22Rv1 (cell line): ENCODE data around the gene LRMDA.

Experiments used
- H3K27ac ChIP-seq: fragments of 450-650 bp; 2 replicates; pipeline ENCODE4 v1.5.1; 2017
- ZFX ChIP-seq: fragments of 450-650 bp; IDR thresholded peaks from 2 replicates; pipeline ENCODE4 v1.6.1; 2017; ENCODE audit warnings: antibody characterized with exemption, borderline replicate concordance
- TF ChIP-seq, protein P1 (sequence below): fragments of 450-650 bp; IDR thresholded peaks from 2 replicates; pipeline ENCODE4 v1.5.1; 2017; ENCODE audit warnings: mild to moderate bottlenecking

LRMDA gene

DNA sequence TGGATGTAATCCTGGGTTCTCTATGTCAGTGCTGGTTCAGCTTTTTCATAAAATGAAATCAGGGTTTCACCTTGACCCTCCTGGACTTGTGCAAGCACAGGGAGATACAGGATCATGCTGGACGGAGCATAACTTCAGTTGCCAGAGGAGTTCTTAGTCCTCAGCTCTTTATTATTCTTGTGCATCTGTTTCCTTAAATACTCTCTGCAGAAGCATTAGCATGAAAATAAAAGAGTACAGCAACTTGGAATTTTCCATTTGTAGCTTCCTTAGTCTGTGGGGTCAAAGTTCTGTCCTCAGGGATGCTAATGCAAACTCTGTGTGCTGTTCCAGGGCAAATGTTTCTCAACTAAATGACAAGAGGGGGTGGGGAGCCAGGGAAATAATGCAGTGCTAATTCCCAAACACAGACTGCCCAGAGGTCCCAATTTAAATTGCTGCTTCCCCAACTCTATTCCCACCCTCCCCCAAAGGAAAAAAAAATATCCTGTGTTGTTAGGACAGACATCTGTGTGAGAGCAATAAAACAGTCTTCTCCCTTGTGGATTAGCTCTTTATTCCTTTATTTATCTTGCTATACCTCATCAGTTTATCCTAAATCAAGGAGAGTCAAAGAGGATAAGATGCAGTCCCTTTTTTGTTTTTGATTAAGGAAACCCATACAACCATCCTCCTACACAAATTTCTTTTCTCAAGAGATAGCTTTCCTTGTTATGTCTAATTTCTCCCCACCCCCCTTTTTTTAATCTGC lies 905.0 kb downstream of the LRMDA start:
- H3K27ac ChIP-seq: no peak overlapping the region
- TF ChIP-seq, protein P1, sequence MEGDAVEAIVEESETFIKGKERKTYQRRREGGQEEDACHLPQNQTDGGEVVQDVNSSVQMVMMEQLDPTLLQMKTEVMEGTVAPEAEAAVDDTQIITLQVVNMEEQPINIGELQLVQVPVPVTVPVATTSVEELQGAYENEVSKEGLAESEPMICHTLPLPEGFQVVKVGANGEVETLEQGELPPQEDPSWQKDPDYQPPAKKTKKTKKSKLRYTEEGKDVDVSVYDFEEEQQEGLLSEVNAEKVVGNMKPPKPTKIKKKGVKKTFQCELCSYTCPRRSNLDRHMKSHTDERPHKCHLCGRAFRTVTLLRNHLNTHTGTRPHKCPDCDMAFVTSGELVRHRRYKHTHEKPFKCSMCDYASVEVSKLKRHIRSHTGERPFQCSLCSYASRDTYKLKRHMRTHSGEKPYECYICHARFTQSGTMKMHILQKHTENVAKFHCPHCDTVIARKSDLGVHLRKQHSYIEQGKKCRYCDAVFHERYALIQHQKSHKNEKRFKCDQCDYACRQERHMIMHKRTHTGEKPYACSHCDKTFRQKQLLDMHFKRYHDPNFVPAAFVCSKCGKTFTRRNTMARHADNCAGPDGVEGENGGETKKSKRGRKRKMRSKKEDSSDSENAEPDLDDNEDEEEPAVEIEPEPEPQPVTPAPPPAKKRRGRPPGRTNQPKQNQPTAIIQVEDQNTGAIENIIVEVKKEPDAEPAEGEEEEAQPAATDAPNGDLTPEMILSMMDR: no peak
- TF ChIP-seq ZFX: no peak

- no peak overlapping the region for H3K27ac ChIP-seq
- TF ChIP-seq ZFX: no peak
- TF ChIP-seq, protein P1: no peak
Measured at GRCh38 chr10:76337641-76338040, 906.2 kb downstream of the LRMDA start.

DNA sequence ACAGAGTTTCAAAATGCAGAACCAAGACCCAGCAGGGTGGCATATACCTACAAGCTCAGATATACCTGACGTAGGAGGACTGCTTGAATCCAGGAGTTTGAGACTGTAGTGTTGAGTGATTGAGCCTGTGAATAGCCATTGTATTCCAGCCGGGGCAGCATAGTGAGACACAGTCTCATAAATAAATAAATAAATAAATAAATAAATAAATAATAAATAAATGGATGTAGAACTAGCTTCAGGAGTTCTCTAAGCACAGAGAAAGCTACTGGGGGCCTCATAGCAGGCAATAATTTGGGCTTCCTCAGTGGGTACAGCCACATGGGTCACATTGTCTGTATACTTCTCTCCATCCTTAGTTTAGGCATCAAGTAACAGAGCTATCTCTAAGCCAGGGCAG lies 906.8 kb downstream of the LRMDA start:
- TF ChIP-seq, protein P1: no peak
- no peak for TF ChIP-seq ZFX
- H3K27ac ChIP-seq: no peak overlapping the region

DNA sequence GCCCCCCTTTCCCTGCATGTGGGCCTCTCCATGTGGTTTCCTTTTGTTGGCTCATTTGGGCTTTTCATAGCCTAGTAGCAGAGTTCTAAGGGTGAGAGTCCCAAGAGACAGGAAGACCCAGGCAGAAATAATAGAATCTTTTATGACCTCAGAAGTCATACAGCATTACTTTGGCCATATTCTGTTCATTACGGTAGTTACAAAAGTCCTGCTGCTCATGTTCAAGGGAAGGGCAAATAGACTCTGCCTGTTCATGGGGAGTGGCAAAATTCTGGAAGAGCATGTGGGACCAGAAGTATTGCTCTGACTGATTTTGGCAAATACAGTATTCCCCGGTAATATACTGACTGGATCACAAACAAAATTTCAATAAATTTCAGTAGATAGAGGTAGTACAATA lies 910.3 kb downstream of the LRMDA start:
- H3K27ac ChIP-seq: no peak overlapping the region
- TF ChIP-seq, protein P1: no peak
- TF ChIP-seq ZFX: no peak

DNA sequence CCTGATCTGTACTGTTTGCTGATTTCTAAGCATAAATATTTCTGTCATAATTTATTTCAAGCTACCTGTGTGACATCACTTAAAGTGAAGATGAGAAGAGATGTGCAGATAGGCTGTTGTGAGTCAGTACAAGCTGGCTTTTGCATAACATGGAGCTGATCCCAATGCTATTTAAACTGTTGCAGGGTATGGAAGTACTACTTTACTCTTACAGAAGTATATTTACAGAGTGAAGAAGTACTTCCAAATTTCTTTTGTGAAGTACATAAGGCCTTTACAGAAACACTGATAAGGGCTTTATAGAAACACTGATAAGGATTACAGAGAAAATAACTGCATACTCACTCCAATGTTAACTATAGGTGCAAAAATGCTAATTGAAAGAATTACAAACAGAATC lies 911.6 kb downstream of the LRMDA start:
- H3K27ac ChIP-seq: no peak overlapping the region
- TF ChIP-seq, protein P1: no peak
- no peak for TF ChIP-seq ZFX

DNA sequence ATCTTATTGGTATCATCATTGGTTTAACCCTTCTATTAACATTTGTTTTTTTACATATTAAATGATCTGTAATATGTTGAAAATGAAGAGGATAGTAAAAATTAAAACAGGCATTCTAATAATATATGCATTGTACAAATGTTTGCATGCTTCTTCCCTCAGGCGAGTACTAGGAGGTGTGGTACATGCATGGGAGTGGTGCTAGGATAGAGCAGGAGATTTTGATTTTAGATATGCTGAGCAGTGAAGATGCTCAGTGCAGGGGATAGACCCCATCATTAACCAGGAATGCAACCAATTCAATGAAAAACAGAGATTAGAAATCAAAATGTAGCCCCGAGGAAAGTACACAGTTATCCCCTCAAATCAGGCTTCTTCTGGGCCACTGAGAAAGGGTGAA lies 916.4 kb downstream of the LRMDA start:
- no peak overlapping the region for H3K27ac ChIP-seq
- no peak for TF ChIP-seq ZFX
- TF ChIP-seq, protein P1: no peak

GRCh38 chr10:76350583-76350982 lies 919.2 kb downstream of the LRMDA start:
- TF ChIP-seq, protein P1: no peak
- TF ChIP-seq ZFX: no peak
- no peak overlapping the region for H3K27ac ChIP-seq
